ENCODE measurements around the gene ADRM1. TPM values are rescaled to one million over a fixed set of nuclear protein-coding genes. Genes with fewer than 3 reads are reported as not detected.
A peak's percentile ranks its signal among the peaks of the same experiment; 100 is the strongest.

Gene ADRM1
- total RNA-seq, 1 donor from 2014 or later = 29.6 TPM

- DNase-seq (ENCODE audit: low spot score) = no peak
These were observed 5.2 kb upstream of the ADRM1 start for GRCh38 chr20:62297449-62298227.

- DNase-seq (ENCODE audit: low spot score) = no peak
These were observed 4.1 kb upstream of the ADRM1 start for GRCh38 chr20:62298577-62299249.

GRCh38 chr20:62299666-62300236 is 3.0 kb upstream of the ADRM1 start:
- no peak for DNase-seq (ENCODE audit: low spot score)

- no peak for DNase-seq (ENCODE audit: low spot score)
These were observed 2.5 kb upstream of the ADRM1 start for GRCh38 chr20:62300319-62300718.

- no peak for DNase-seq (ENCODE audit: low spot score)
These were observed 1.6 kb upstream of the ADRM1 start for GRCh38 chr20:62301111-62301668.

- peak; percentile 92 for DNase-seq (ENCODE audit: low spot score)
These were observed 940 bp upstream of the ADRM1 start for GRCh38 chr20:62301773-62302340.

- no peak for DNase-seq (ENCODE audit: low spot score)
These were observed 204 bp downstream of the ADRM1 start for GRCh38 chr20:62303062-62303339.

- DNase-seq (ENCODE audit: low spot score) = no peak
These were observed 786 bp downstream of the ADRM1 start for GRCh38 chr20:62303340-62304226.

GRCh38 chr20:62304331-62305148 is 1.7 kb downstream of the ADRM1 start:
- no peak for DNase-seq (ENCODE audit: low spot score)

GRCh38 chr20:62305149-62305764 is 2.5 kb downstream of the ADRM1 start:
- DNase-seq (ENCODE audit: low spot score) = no peak

GRCh38 chr20:62305765-62306413 is 3.1 kb downstream of the ADRM1 start:
- no peak for DNase-seq (ENCODE audit: low spot score)

GRCh38 chr20:62306414-62307187 is 3.8 kb downstream of the ADRM1 start:
- no peak for DNase-seq (ENCODE audit: low spot score)

GRCh38 chr20:62307226-62308101 is 4.7 kb downstream of the ADRM1 start:
- DNase-seq (ENCODE audit: low spot score) = no peak

GRCh38 chr20:62308102-62308822 is 5.5 kb downstream of the ADRM1 start:
- no peak for DNase-seq (ENCODE audit: low spot score)

- DNase-seq (ENCODE audit: low spot score) = no peak
These were observed 6.6 kb downstream of the ADRM1 start for GRCh38 chr20:62309198-62309944.
